MM.1S (cell line): ENCODE results near the gene SFI1.

ENCODE experiments used
- DNase-seq: peaks from one replicate; pipeline ENCODE4 v3.0.0-alpha.2; 2015
- H2AFZ ChIP-seq: fragments of 300-600 bp; sonication (generic); 2 replicates; pipeline ENCODE4 v1.6.0; 2016; ENCODE audit warnings: antibody characterized with exemption, low read length
- H3F3A ChIP-seq: fragments of 300-600 bp; sonication (generic); 2 replicates; pipeline ENCODE4 v1.6.1; 2016; ENCODE audit warnings: mild to moderate bottlenecking, antibody characterized with exemption, low read length, moderate library complexity, mixed read lengths; ENCODE audit not compliant: insufficient read depth
- H3K27ac ChIP-seq: fragments of 300-600 bp; sonication (generic); 2 replicates; pipeline ENCODE4 v1.5.1; 2016; ENCODE audit warnings: mild to moderate bottlenecking, low read length
- H3K27me3 ChIP-seq: fragments of 300-600 bp; sonication (generic); replicated peaks from 2 replicates; pipeline ENCODE4 v1.6.0; 2016; ENCODE audit warnings: low read length; ENCODE audit not compliant: insufficient read depth
- H3K36me3 ChIP-seq: fragments of 300-600 bp; sonication (generic); replicated peaks from 2 replicates; pipeline ENCODE4 v1.6.1; 2016; ENCODE audit warnings: mild to moderate bottlenecking, low read length, mixed read lengths; ENCODE audit not compliant: insufficient read depth
- H3K4me1 ChIP-seq: fragments of 300-600 bp; sonication (generic); 2 replicates; pipeline ENCODE4 v1.6.1; 2016; ENCODE audit warnings: low read length, mixed read lengths
- H3K4me2 ChIP-seq: fragments of 300-600 bp; sonication (generic); 2 replicates; pipeline ENCODE4 v1.6.0; 2016; ENCODE audit warnings: low read depth, low read length
- H3K4me3 ChIP-seq: fragments of 300-600 bp; sonication (generic); 2 replicates; pipeline ENCODE4 v1.5.1; 2016; ENCODE audit warnings: low read length, mixed read lengths
- H3K79me2 ChIP-seq: fragments of 300-600 bp; sonication (generic); 2 replicates; pipeline ENCODE4 v1.6.1; 2016; ENCODE audit warnings: mixed run types, low read length, mixed read lengths
- H3K9ac ChIP-seq: fragments of 300-600 bp; sonication (generic); 2 replicates; pipeline ENCODE4 v1.6.1; 2016; ENCODE audit warnings: low read length, mixed read lengths
- H3K9me2 ChIP-seq: fragments of 300-600 bp; sonication (generic); replicated peaks from 2 replicates; pipeline ENCODE4 v1.6.1; 2016; ENCODE audit warnings: mild to moderate bottlenecking, low read length, mixed read lengths; ENCODE audit not compliant: insufficient read depth
- H3K9me3 ChIP-seq: fragments of 300-600 bp; sonication (generic); replicated peaks from 2 replicates; pipeline ENCODE4 v1.6.1; 2016; ENCODE audit warnings: mild to moderate bottlenecking, low read length, mixed read lengths; ENCODE audit not compliant: insufficient read depth
- H4K20me1 ChIP-seq: fragments of 300-600 bp; sonication (generic); 2 replicates; pipeline ENCODE4 v1.6.1; 2016; ENCODE audit warnings: mild to moderate bottlenecking, low read length, moderate library complexity, mixed read lengths; ENCODE audit not compliant: insufficient read depth
- EZH2 ChIP-seq: fragments of 300-600 bp; sonication (generic); optimal IDR thresholded peaks from 2 replicates; pipeline ENCODE3; 2017; ENCODE audit warnings: low read depth, mild to moderate bottlenecking, antibody characterized with exemption, low read length, mixed read lengths
- EZH2phosphoT487 ChIP-seq: fragments of 300-600 bp; sonication (generic); IDR thresholded peaks from 2 replicates; pipeline ENCODE4 v1.6.1; 2018; ENCODE audit warnings: antibody characterized with exemption, low read length
- TF ChIP-seq, protein P1 (sequence below): fragments of 300-600 bp; sonication (generic); IDR thresholded peaks from 2 replicates; pipeline ENCODE4 v1.5.1; 2016; ENCODE audit warnings: antibody characterized with exemption, low read length, mixed read lengths

The SFI1 gene

GRCh38 chr22:31619611-31620300, 123.4 kb downstream of the SFI1 start:
- 0 out of 2 replicates have a peak, but pooled peaks cover 5% of the 10 kb centered on the region for H3F3A ChIP-seq
- no peak overlapping the region for H3K27ac ChIP-seq
- no peaks in the 10 kb centered on the region for H3K27me3 ChIP-seq
- H3K4me1 ChIP-seq: peaks cover 19% of the 10 kb centered on the region
- no peak overlapping the region for H3K4me3 ChIP-seq
- peaks cover 32% of the 10 kb centered on the region for H3K79me2 ChIP-seq
- no peaks in the 10 kb centered on the region for H3K9me2 ChIP-seq
- H3K4me2 ChIP-seq: no peak overlapping the region
- no peak overlapping the region for H2AFZ ChIP-seq
- TF ChIP-seq EZH2phosphoT487: no peak
- no peak for TF ChIP-seq EZH2
- TF ChIP-seq, protein P1, sequence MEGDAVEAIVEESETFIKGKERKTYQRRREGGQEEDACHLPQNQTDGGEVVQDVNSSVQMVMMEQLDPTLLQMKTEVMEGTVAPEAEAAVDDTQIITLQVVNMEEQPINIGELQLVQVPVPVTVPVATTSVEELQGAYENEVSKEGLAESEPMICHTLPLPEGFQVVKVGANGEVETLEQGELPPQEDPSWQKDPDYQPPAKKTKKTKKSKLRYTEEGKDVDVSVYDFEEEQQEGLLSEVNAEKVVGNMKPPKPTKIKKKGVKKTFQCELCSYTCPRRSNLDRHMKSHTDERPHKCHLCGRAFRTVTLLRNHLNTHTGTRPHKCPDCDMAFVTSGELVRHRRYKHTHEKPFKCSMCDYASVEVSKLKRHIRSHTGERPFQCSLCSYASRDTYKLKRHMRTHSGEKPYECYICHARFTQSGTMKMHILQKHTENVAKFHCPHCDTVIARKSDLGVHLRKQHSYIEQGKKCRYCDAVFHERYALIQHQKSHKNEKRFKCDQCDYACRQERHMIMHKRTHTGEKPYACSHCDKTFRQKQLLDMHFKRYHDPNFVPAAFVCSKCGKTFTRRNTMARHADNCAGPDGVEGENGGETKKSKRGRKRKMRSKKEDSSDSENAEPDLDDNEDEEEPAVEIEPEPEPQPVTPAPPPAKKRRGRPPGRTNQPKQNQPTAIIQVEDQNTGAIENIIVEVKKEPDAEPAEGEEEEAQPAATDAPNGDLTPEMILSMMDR: no peak
- DNase-seq: no peak
- no peaks in the 10 kb centered on the region for H3K9me3 ChIP-seq
- H3K9ac ChIP-seq: no peak overlapping the region
- no peaks in the 10 kb centered on the region; the same call in 1 of the 2 replicates for H4K20me1 ChIP-seq
- no peaks in the 10 kb centered on the region for H3K36me3 ChIP-seq

- H3K4me2 ChIP-seq: no peak overlapping the region
These were observed 124.6 kb downstream of the SFI1 start for GRCh38 chr22:31620756-31621480.

DNA sequence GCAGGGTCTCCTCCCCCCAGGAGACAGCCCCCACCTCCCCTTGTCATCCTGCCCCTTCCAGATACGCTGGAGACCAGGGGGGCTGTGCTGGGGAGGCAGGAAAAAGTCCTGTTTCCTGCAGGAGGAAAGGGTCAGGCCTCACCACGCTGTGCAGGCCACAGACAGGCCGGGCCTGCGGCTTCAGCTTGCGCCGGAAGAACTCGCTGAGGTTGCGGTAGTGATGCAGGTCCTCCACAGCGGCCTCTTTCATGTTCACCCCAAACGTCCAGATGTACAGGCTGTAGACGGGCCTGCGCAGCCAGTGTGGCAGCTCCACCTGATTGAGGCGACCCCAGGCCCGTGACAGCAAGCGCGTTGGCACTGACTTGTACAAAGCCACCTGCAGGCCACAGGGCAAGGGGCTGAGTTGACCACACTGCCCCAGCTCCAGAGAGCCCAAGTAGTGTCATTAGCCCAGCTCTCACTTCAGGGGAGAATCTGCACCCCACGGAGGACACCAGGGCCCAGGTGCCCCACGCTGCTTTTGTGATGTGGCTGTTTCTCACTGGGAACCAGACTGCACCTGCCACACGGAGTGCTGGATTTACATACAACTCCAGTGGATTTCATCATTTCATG, 125.3 kb downstream of the SFI1 start:
- H3K4me2 ChIP-seq: no peak overlapping the region
- peaks cover 5% of the 10 kb centered on the region; the same call in 1 of the 2 replicates for H3K4me1 ChIP-seq
- peaks cover 51% of the 10 kb centered on the region for H3K79me2 ChIP-seq
- no peak for DNase-seq
- no peak overlapping the region for H3K4me3 ChIP-seq
- no peaks in the 10 kb centered on the region for H3K9me3 ChIP-seq
- H3K27ac ChIP-seq: no peak overlapping the region
- no peaks in the 10 kb centered on the region for H3K36me3 ChIP-seq
- H3K9ac ChIP-seq: no peak overlapping the region
- TF ChIP-seq, protein P1: no peak
- no peak for TF ChIP-seq EZH2
- H3K9me2 ChIP-seq: no peaks in the 10 kb centered on the region
- 0 out of 2 replicates have a peak, but pooled peaks cover 3% of the 10 kb centered on the region for H3F3A ChIP-seq
- no peak overlapping the region for H2AFZ ChIP-seq
- no peaks in the 10 kb centered on the region; the same call in 1 of the 2 replicates for H4K20me1 ChIP-seq
- no peaks in the 10 kb centered on the region for H3K27me3 ChIP-seq

More at GRCh38 chr22:31620756-31621480, 124.6 kb downstream of the SFI1 start:
- no peaks in the 10 kb centered on the region for H3K9me2 ChIP-seq
- H3K9ac ChIP-seq: no peak overlapping the region
- no peak overlapping the region for H3K4me3 ChIP-seq
- no peak for DNase-seq
- H3K9me3 ChIP-seq: no peaks in the 10 kb centered on the region
- H3K36me3 ChIP-seq: no peaks in the 10 kb centered on the region
- 0 out of 2 replicates have a peak, but pooled peaks cover 5% of the 10 kb centered on the region for H3F3A ChIP-seq
- no peaks in the 10 kb centered on the region for H3K27me3 ChIP-seq
- H3K4me1 ChIP-seq: peaks cover 12% of the 10 kb centered on the region
- no peak overlapping the region for H3K27ac ChIP-seq
- TF ChIP-seq EZH2: no peak
- TF ChIP-seq, protein P1: no peak
- TF ChIP-seq EZH2phosphoT487: no peak
- H2AFZ ChIP-seq: no peak overlapping the region
- no peaks in the 10 kb centered on the region; the same call in 1 of the 2 replicates for H4K20me1 ChIP-seq
- peaks cover 44% of the 10 kb centered on the region for H3K79me2 ChIP-seq
